Renal cortex interstitium (tissue), 11 donors: ENCODE results near the gene BTBD6. TPM values are rescaled to one million over a fixed set of nuclear protein-coding genes. Genes with fewer than 3 reads are reported as not detected.
"Not testable (repeated sequence)": the region's sequence is repeated elsewhere in the genome, so short reads cannot be mapped to it uniquely, and the experiment has no call there.

Source experiments
- DNase-seq, 11 donors: peaks; one replicate each; pipeline ENCODE4 v3.0.0-alpha.2; 2013; ENCODE audit warnings: low read depth in 9 of 11, low spot score in 4 of 11; ENCODE audit errors: extremely low read depth in 1 of 11
- polyA plus RNA-seq, 3 donors: library from polyadenylated mRNA; unstranded; fragments of 120-200 nt; gene quantifications; one replicate each; pipeline ENCODE4 v1.2.1, GENCODE V29; 2013; ENCODE audit not compliant: insufficient read length in 3 of 3

Gene BTBD6
- polyA plus RNA-seq, 3 donors: 34.5 to 38.4 (median 35.9) TPM

- DNase-seq: no peak
These were observed 4.4 kb downstream of the BTBD6 start for GRCh38 chr14:105252552-105253328.

GRCh38 chr14:105253329-105253682, 5.0 kb downstream of the BTBD6 start:
- no peak for DNase-seq

- no peak for DNase-seq
These were observed 6.7 kb downstream of the BTBD6 start for GRCh38 chr14:105255021-105255507.

DNA sequence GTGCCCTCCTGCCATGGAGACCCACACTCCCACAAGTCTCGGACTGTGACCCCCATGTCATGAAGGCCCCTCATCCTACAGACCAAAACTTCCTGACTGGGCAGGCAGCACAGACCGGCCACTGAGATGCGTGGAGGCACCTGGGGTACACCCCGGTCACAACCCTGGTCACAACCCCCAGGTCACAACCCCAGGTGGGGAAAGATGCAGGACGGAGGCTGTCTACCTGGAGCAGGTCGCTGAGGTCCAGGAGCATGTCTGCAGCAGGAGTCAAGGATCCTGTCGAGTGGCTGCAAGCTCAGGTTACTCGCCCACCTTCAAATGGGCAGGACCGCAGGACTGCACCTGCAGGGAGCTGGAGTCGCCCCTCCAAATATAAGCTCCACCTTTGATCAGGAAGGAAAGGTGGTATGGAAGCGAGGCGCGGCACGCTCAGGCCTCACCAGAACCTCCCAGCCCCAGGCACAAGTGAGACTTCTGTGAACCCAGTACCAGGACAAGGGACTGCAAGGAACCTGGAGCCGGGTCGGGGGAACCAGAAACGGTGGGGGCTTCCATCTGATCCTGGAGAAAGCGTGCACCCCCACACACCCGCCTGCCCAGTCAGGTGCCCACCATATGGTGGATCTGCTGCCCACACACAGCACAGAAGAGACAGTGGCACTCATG, 8.1 kb downstream of the BTBD6 start:
- DNase-seq: no peak

DNA sequence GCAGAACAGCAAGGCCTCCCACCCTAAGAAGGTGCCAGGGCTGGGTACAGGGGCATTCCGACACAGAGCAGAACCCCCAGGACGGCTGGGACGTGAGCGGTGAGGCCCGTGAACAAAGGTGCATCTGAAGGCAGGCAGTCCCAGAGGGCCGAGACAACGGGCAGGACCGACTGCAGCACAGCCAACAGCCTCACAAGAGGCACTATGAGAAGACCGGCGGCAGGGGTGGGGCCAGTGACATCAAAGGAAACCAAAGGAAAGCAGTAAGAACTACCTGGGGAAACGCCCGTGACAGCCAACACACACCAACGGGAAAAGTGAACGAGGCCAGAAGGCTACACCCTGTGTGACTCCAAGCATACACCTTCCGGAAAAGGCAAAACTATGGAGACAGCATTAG, 9.1 kb downstream of the BTBD6 start:
- DNase-seq: no peak

DNA sequence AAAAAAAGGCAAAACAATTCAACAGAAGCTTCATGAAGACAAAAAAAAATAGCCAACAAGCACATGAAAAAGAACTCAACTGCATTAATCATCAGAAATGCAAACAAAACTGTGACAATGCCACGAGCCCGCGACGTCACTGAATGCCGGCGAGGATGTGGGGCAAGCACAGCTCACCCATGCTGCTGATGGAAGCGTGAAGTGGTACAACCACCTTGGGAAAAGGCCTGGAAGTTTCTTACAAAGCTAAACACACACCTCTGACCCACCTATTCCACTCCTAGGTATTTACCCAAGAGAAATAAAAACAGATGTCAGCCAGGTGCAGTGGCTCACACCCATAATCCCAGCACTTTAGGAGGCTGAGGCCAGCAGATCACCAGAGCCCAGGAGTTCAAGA, 10.5 kb downstream of the BTBD6 start:
- DNase-seq: no peak

DNA sequence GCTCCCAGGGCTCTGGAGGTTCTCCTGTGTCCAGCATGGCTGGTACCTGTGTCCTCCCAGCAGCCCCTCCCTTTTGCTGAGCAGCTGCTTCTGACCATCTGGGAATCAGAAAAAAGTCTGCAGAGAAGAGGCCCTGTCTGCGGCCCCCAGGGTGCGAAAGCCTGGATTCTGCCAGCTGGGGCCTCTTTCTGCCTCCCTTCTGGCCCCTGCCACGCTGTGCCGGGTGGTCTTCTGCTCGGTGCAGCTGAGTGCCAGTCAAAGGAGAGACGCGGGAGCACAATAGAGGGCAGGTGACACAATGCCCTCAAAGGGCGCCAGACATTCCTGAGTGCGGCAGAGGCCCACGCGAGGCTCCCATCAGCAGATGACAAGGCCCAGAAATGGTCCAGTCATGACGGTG, 12.6 kb downstream of the BTBD6 start:
- no peak for DNase-seq

GRCh38 chr14:105261781-105262180, 13.4 kb downstream of the BTBD6 start:
- no peak for DNase-seq

- DNase-seq: no peak
These were observed 19.7 kb downstream of the BTBD6 start for GRCh38 chr14:105267820-105268548.

DNA sequence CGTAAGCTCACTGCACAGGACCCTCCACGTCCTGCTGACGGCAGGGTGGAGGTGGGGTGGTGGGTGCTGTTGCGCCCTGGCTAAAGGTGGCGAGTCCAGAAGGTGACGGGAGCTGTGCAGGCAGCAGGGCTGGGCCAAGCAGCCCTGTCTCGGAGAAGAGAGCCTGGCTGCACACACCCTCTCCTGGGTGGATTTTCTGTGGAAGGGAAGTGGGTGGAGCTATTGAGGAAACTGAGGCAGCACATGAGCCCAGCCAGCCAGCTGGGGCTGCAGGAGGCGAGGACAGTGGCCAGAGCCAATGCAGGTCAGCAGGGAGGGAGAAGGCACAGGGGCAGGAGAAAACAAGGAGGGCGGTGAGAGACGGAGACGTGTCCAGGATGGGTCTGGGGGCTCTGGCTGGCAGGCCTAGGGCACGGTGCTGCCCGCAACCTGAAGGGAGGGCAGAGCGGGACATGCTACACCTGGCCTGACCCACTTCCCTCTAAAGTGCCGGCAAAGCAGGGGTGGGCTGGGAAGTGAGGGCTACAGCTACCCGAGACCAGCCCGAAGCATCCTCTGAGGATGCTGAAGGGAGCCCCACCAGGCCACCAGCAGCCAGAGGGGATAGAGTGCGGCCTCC, 20.5 kb downstream of the BTBD6 start:
- DNase-seq: no peak

- no peak for DNase-seq
These were observed 21.1 kb downstream of the BTBD6 start for GRCh38 chr14:105269405-105269804.

DNA sequence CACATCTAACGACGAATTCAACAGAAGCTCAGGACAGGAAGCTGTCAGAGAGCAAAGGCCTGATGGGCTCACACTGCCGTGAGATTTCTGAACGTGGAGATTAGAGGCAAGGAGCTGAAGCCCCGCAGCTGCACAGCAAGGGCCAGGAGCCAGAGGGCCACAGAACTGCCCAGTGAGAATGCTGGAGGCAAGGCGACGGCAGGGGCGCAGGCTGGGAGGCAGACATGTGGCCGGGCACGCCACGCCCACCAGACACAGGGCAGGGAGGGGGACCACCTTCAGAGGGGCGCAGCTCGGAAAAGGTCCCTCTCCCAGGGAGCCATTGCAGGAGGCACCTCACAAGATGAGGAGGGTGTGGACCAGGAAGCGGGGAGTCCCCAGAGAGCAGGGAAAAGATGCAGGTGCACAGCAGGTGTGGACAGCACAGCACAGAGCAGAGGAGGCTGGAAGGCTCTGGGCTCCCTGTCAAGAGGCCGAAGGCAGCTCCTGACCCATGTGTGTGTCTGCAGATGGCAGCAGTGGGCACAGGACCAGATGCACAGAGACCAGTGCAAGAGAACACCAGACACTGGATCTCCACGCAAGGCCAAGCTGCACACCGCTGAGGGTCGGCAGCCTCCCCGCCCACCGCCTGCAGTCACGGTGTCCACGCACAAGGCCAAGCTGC, 23.0 kb downstream of the BTBD6 start:
- DNase-seq: no peak

- no peak for DNase-seq
These were observed 24.3 kb downstream of the BTBD6 start for GRCh38 chr14:105272623-105273022.

DNA sequence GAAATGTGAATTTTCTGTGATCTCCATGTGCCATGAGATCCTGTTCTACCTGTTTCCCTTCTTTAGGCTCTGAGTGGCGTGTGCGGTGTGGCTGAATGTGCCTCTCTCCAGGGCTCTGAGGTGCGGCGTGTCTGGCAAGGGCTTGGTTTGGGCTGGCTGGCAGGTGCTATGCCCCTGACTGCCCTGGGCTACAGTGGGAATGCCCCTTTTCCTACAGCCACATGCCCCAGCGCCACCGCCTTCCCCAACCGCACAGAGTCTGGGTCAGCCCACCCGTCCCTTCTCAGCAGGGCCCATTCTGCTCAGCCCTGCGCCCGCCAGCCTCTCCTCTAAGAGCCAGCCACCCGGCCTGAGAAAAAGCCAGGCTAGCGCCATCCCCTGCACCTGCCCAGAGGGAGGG, 24.7 kb downstream of the BTBD6 start:
- peak in 1 of 11 donors; percentile 12 for DNase-seq

DNA sequence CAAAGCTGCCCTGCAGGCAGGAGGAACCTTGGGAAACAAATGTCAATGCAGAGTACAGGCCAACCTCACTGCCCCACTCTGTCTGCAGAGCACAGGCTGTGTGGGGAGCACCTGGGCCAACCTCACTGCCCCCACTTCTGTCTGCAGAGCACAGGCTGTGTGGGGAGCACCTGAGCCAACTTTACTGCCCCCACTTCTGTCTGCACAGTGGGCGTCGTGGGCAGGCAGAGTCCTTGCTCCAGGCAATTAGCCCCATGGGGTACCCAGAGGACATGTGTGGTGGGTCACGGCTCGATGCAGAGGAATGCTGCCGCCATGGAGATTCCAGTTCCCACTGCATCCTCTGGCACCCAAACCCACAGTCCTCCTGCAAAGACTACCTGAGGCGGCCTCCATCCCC, 26.3 kb downstream of the BTBD6 start:
- no peak for DNase-seq

- DNase-seq: no peak
These were observed 27.1 kb downstream of the BTBD6 start for GRCh38 chr14:105275267-105275946.

- not testable (repeated sequence) for DNase-seq
These were observed 29.1 kb downstream of the BTBD6 start for GRCh38 chr14:105277448-105277847.

GRCh38 chr14:105279642-105280361, 31.5 kb downstream of the BTBD6 start:
- no peak for DNase-seq
